Esophagus muscularis mucosa (tissue), 4 donors: ENCODE measurements around the gene IL23A. TPM values are rescaled to one million over a fixed set of nuclear protein-coding genes. Genes with fewer than 3 reads are reported as not detected.

Source experiments
- DNase-seq: peaks from one replicate; pipeline ENCODE4 v3.0.0-alpha.2; 2017; ENCODE audit errors: extremely low spot score
- H3K27ac ChIP-seq, 4 donors: fragments of 200-600 bp; sonication (generic); replicated peaks in 1 of 4; 1 replicate in 3 of 4; 2 replicates in 1 of 4; pipeline ENCODE4 v1.5.1; 2016 to 2019; ENCODE audit warnings: mild to moderate bottlenecking in 1 of 4
- H3K27me3 ChIP-seq, 4 donors: fragments of 200-600 bp; sonication (generic); one replicate each; pipeline versions ENCODE4 v1.5.1 to v1.6.0; 2016 to 2019
- H3K36me3 ChIP-seq, 4 donors: fragments of 200-600 bp; sonication (generic); one replicate each; pipeline ENCODE4 v1.5.1; 2016 to 2019
- H3K4me1 ChIP-seq, 4 donors: fragments of 200-600 bp; sonication (generic); one replicate each; pipeline ENCODE4 v1.5.1; 2016 to 2019
- H3K4me3 ChIP-seq, 4 donors: fragments of 200-600 bp; sonication (generic); 1 replicate in 2 of 4; 2 replicates in 2 of 4; pipeline ENCODE4 v1.5.1; 2016 to 2019; ENCODE audit warnings: mild to moderate bottlenecking in 4 of 4, moderate library complexity in 1 of 4
- H3K9me3 ChIP-seq, 4 donors: fragments of 200-600 bp; sonication (generic); 1 replicate in 3 of 4; 2 replicates in 1 of 4; pipeline ENCODE4 v1.5.1; 2016 to 2019
- EP300 ChIP-seq: sonication (generic); formaldehyde crosslinking; IDR thresholded peaks from one replicate; pipeline ENCODE4 v1.6.1; 2017; ENCODE audit warnings: antibody characterized with exemption
- POLR2A ChIP-seq: fragments of 450-650 bp; IDR thresholded peaks from one replicate; pipeline ENCODE4 v1.6.1; 2017; ENCODE audit warnings: antibody characterized with exemption, moderate library complexity, mild to moderate bottlenecking, low read depth
- POLR2AphosphoS5 ChIP-seq, 2 donors: sonication (generic); formaldehyde crosslinking; IDR thresholded peaks; one replicate each; pipeline ENCODE4 v1.6.1; 2017; ENCODE audit warnings: antibody characterized with exemption in 2 of 2
- WGBS: methylation state at CpG from one replicate; pipeline ENCODE4 v1.1.5; 2018; 5-methylcytosine and 5-hydroxymethylcytosine counted together
- intact Hi-C: fragments of 100-400 bp; cut with DNase I; formaldehyde crosslinking; loops from one replicate; pipeline ENCODE4 v1.15.1; 2023
- total RNA-seq, 4 donors: library from RNA; depleted of rRNA; stranded (reverse); fragments of >200 nt; gene quantifications; one replicate each; pipeline versions ENCODE4 v1.1.0 to v1.2.1, GENCODE V29; 2016
- TF ChIP-seq, protein P1 (sequence below), 3 experiments: fragments of 200-600 bp in 2 of 3; fragments of 450-650 bp in 1 of 3; sonication (generic) in 2 of 3; IDR thresholded peaks; one replicate each; pipeline ENCODE4 v1.5.1; 2017 to 2019; ENCODE audit warnings: antibody characterized with exemption in 3 of 3, mild to moderate bottlenecking in 2 of 3, moderate library complexity in 1 of 3

IL23A gene
- total RNA-seq, 4 donors from 2014 or later: not detected

DNA sequence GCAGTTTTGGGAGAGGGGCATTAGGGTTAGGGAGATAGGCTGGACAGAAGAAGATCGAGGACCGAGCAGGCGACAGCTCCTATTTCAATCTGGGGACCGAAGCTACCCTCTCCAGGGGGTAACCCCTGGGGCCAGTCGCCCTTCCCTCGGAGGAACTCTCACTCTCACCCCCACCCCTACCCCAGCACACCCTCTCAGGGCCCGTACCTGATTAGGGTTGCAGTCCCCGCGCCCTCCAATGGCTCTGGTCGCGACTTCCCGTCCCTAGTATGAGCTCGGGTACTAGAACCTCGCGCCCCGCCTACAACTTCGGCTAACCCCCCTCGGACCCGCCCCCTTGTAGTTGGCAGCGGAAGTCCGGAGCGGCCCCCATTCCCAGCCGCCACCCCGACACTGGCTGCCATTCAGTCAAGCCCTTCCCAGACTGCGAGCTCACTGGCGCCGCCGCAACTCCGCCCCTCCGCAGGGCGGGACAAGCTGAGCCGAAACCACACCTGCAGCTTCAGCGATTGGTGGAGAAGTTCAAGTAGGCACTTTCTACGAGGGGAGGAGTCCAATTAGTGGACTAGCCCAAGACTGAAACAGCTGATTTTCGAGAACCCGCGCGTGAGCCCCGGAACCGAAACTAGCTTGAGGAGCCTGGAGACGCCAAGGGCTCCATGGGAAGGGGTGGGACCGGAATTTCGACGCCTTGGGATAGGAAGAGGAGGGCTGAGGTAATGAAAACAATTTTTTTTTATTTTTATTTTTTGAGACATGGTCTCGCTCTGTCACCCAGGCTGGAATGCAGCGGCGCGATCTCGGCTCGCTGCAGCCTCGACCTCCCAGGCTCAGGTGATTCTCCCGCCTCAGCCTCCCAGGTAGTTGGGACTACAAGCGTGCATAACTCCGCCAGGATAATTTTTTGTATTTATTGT, 21.4 kb downstream of the IL23A start, which contains the start of gene STAT2:
TSS of gene STAT2 (minus strand) at position 257 of the 917 bp plus-strand sequence. CDS start 3,536 bp downstream, outside the sequence.
- DNase-seq: peak; percentile 100
- no peaks in the 10 kb centered on the region for H3K9me3 ChIP-seq
- peaks cover 9 to 15% (median 14%) of the 10 kb centered on the region in 4 donors for H3K36me3 ChIP-seq
- intact Hi-C loops: loop anchor here (5.0 kb wide), 1 partner anchor 102 kb away; no protein-coding TSS in a partner anchor
- peak; percentile 84 to 94 for TF ChIP-seq POLR2AphosphoS5 (IDR thresholded peaks at IDR 0.05)
- peak; percentile 66 for TF ChIP-seq POLR2A
- TF ChIP-seq, protein P1, sequence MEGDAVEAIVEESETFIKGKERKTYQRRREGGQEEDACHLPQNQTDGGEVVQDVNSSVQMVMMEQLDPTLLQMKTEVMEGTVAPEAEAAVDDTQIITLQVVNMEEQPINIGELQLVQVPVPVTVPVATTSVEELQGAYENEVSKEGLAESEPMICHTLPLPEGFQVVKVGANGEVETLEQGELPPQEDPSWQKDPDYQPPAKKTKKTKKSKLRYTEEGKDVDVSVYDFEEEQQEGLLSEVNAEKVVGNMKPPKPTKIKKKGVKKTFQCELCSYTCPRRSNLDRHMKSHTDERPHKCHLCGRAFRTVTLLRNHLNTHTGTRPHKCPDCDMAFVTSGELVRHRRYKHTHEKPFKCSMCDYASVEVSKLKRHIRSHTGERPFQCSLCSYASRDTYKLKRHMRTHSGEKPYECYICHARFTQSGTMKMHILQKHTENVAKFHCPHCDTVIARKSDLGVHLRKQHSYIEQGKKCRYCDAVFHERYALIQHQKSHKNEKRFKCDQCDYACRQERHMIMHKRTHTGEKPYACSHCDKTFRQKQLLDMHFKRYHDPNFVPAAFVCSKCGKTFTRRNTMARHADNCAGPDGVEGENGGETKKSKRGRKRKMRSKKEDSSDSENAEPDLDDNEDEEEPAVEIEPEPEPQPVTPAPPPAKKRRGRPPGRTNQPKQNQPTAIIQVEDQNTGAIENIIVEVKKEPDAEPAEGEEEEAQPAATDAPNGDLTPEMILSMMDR (IDR thresholded peaks at IDR 0.05): peak in 1 of 3 experiments; percentile 13
- no peak for TF ChIP-seq EP300
- WGBS: 1% methylated on average over 31 of the region's 54 CpGs
- peak within 1 kb of the TSS; percentile 71 to 86 (median 80) for H3K4me3 ChIP-seq
- peak within 1 kb of the TSS; percentile 91 to 94 (median 92) for H3K27ac ChIP-seq
- H3K27me3 ChIP-seq: no peaks in the 10 kb centered on the region
- H3K4me1 ChIP-seq: peaks cover 13 to 32% (median 28%) of the 10 kb centered on the region in 4 donors

DNA sequence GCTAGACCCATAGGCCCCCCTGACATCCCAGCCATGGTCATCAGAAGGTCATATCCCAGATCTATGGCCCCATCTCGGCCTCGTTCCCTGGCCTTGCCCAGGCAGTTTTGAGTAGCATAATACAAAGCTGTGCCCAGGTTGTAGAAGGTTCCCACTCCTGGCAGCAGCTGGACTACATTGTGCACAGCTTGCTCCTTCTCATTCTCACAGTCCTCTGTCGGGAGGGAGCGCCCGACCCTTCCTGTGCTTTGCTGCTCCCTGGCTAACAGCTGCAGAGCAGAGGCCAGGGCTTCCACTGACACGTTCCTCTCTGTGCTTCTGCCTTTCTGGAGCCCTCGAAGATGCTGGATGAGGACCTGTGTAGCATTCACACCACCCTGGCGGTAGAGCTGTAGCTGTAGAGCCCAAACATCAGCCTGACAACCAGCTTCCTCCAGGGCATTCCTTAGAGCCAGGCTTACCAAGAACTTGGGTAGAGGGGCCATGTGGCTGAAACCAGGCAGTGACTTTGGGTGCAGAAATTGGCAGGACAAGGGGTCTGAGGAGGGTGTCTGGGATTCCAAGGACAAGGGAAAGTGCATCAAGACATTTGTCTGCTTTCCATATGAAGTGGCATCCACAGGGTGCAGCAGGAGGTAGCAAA, 22.9 kb downstream of the IL23A start:
- H3K36me3 ChIP-seq: peaks cover 0 to under 1% (median 0%) of the 10 kb centered on the region in 4 donors
- intact Hi-C loops: loop anchor here (5.0 kb wide), 1 partner anchor 101 kb away; no protein-coding TSS in a partner anchor
- H3K4me1 ChIP-seq: peaks cover 13 to 32% (median 28%) of the 10 kb centered on the region in 4 donors
- no peak overlapping the region for H3K4me3 ChIP-seq
- 92% methylated on average over 4 of the region's 8 CpGs for WGBS
- no peaks in the 10 kb centered on the region for H3K9me3 ChIP-seq
- H3K27me3 ChIP-seq: no peaks in the 10 kb centered on the region
- TF ChIP-seq POLR2A: no peak
- TF ChIP-seq POLR2AphosphoS5 (IDR thresholded peaks at IDR 0.05): no peak
- TF ChIP-seq EP300: no peak
- TF ChIP-seq, protein P1 (IDR thresholded peaks at IDR 0.05): no peak
- H3K27ac ChIP-seq: peak overlapping the region in 1 of 4 donors; percentile 93
- DNase-seq: no peak

DNA sequence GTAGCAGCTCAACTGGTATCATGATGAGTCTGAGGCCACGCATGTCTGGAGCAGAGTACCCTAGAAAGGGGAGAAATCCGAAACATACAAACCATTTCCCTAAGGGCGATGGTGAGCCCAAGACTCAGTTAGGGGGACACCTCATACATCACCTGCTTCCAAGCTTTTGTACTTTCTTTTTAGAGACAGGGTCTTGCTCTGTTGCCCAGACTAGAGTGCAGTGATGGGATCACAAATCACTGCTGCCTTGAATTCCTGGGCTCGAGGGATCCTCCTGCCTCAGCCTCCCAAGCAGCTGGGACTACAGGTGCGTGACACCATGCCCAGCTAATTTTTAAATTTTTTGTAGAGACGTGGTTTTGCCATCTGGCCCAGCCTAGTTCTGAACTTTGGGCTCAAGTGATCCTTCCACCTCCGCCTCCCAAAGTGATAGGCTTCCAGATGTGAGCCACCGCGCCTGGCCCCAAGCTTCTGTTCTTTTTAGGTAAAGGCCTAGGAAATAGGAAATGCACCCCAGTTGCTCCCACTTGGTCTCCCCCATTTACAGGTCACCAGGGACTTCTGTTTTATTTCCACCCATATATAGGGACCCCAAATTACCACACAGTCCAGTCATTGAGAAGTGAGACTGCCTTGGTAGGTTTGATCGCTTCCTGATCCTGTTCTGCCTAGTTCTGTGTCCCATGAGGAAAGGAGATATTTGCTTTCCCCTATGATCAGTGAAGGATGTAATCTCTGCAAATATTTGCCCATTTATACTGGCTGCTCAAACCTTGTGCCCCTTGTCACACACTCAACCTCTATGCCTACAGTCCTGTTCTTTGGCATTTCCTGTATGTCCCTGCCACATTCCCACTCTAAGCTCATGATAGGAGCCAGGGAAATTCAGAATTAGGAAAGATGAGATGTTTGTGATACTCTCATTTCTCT, 23.7 kb downstream of the IL23A start, which contains the start of gene APOF:
TSS of gene APOF (minus strand) at position 728 of the 930 bp plus-strand sequence. CDS start at position 616, 112 bp downstream.
- no peaks in the 10 kb centered on the region for H3K36me3 ChIP-seq
- H3K27me3 ChIP-seq: no peaks in the 10 kb centered on the region
- no peak within 1 kb of the TSS for H3K4me3 ChIP-seq
- no peak within 1 kb of the TSS for H3K27ac ChIP-seq
- peaks cover 13 to 29% (median 24%) of the 10 kb centered on the region in 4 donors for H3K4me1 ChIP-seq
- DNase-seq: no peak
- intact Hi-C loops: loop anchor here (5.0 kb wide), 1 partner anchor 100 kb away; no protein-coding TSS in a partner anchor
- H3K9me3 ChIP-seq: no peaks in the 10 kb centered on the region
- WGBS: 93% methylated on average over 10 of the region's 10 CpGs
- TF ChIP-seq, protein P1 (IDR thresholded peaks at IDR 0.05): no peak
- no peak for TF ChIP-seq POLR2A
- no peak for TF ChIP-seq EP300
- TF ChIP-seq POLR2AphosphoS5 (IDR thresholded peaks at IDR 0.05): no peak

- WGBS: 81% methylated on average over 3 of the region's 3 CpGs
These were observed 28.3 kb downstream of the IL23A start for GRCh38 chr12:56366948-56367347.

More at GRCh38 chr12:56366948-56367347, 28.3 kb downstream of the IL23A start:
- no peaks in the 10 kb centered on the region for H3K36me3 ChIP-seq
- no peaks in the 10 kb centered on the region for H3K9me3 ChIP-seq
- intact Hi-C loops: no loop called here
- H3K27ac ChIP-seq: no peak overlapping the region
- DNase-seq: no peak
- H3K4me3 ChIP-seq: no peak overlapping the region
- H3K4me1 ChIP-seq: no peaks in the 10 kb centered on the region
- H3K27me3 ChIP-seq: no peaks in the 10 kb centered on the region
- TF ChIP-seq POLR2AphosphoS5 (IDR thresholded peaks at IDR 0.05) (no peak), POLR2A (no peak)
